OCI-LY7 (cell line): Measurements from ENCODE around the gene PGAP3. TPM values are rescaled to one million over a fixed set of nuclear protein-coding genes. Genes with fewer than 3 reads are reported as not detected.

Experiments
- BruUV-seq: library from RNA; stranded (reverse); fragments of 400-500 nt; replicated peaks from 2 replicates; lab custom pipeline; 2021; lab: Mats Ljungman, UMichigan
- CTCF ChIA-PET: fragments of 300-600 bp; sonication (Branson Sonifier 250); formaldehyde crosslinking; loops from one replicate; lab custom pipeline; 2022; ENCODE audit warnings: antibody characterized with exemption; ENCODE audit not compliant: unreplicated experiment; lab: Charles Lee
- POLR2A ChIA-PET: fragments of 300-600 bp; sonication (Branson Sonifier 250); formaldehyde crosslinking; loops from one replicate; lab custom pipeline; 2022; ENCODE audit warnings: antibody characterized with exemption; lab: Charles Lee
- DNase-seq: peaks from one replicate; pipeline ENCODE4 v3.0.0-alpha.2; 2015; ENCODE audit warnings: low spot score
- H2AFZ ChIP-seq: fragments of 200-600 bp; sonication (generic), shearing (Covaris generic); 2 replicates; pipeline ENCODE4 v1.6.1; 2014; ENCODE audit warnings: mild to moderate bottlenecking, antibody characterized with exemption, low read length, moderate library complexity
- H3K27ac ChIP-seq: fragments of 200-600 bp; sonication (generic); 2 replicates; pipeline ENCODE4 v1.5.1; 2014; ENCODE audit warnings: mixed run types, low read depth, mild to moderate bottlenecking, moderate library complexity, low read length, inconsistent platforms; ENCODE audit not compliant: poor library complexity, severe bottlenecking
- H3K36me3 ChIP-seq: fragments of 200-600 bp; sonication (generic); 2 replicates; pipeline ENCODE4 v1.6.1; 2014; ENCODE audit warnings: mild to moderate bottlenecking, antibody characterized with exemption, low read length, moderate library complexity, mixed read lengths; ENCODE audit not compliant: insufficient read depth
- H3K4me1 ChIP-seq: fragments of 200-600 bp; sonication (generic); 2 replicates; pipeline ENCODE4 v1.5.1; 2014; ENCODE audit warnings: mild to moderate bottlenecking, low read length; ENCODE audit not compliant: insufficient read depth, poor library complexity, severe bottlenecking
- H3K4me2 ChIP-seq: fragments of 200-600 bp; sonication (generic); 2 replicates; pipeline ENCODE4 v1.6.1; 2014; ENCODE audit warnings: mild to moderate bottlenecking, low read length
- H3K4me3 ChIP-seq: fragments of 200-600 bp; sonication (generic); 2 replicates; pipeline ENCODE4 v1.5.1; 2014; ENCODE audit warnings: mild to moderate bottlenecking, low read depth, low read length; ENCODE audit not compliant: poor library complexity, severe bottlenecking
- H3K79me2 ChIP-seq: fragments of 200-600 bp; sonication (generic); 2 replicates; pipeline ENCODE4 v1.6.1; 2016; ENCODE audit warnings: low read depth, mild to moderate bottlenecking, low read length, moderate library complexity, mixed read lengths; ENCODE audit not compliant: insufficient read depth
- H3K9me2 ChIP-seq: fragments of 200-600 bp; sonication (generic); 2 replicates; pipeline ENCODE4 v1.6.1; 2016; ENCODE audit warnings: mild to moderate bottlenecking, low read length, mixed read lengths; ENCODE audit not compliant: insufficient read depth
- H3K9me3 ChIP-seq: fragments of 200-600 bp; sonication (generic); 2 replicates; pipeline ENCODE4 v1.6.1; 2014; ENCODE audit warnings: mild to moderate bottlenecking, mixed run types, low read length, mixed read lengths
- H4K20me1 ChIP-seq: fragments of 200-600 bp; sonication (generic); 2 replicates; pipeline ENCODE4 v1.6.1; 2014; ENCODE audit warnings: mild to moderate bottlenecking, antibody characterized with exemption, low read length, moderate library complexity, mixed read lengths; ENCODE audit not compliant: insufficient read depth
- CTCF ChIP-seq: fragments of 200-600 bp; sonication (generic); conservative IDR thresholded peaks from 2 replicates; pipeline ENCODE4 v1.5.1; 2014; ENCODE audit warnings: mild to moderate bottlenecking, antibody characterized with exemption, low read length, moderate library complexity, mixed read lengths
- EZH2phosphoT487 ChIP-seq: fragments of 200-600 bp; sonication (generic); IDR thresholded peaks from 2 replicates; pipeline ENCODE4 v1.6.1; 2018; ENCODE audit warnings: low read depth, borderline replicate concordance, mild to moderate bottlenecking, mixed run types, antibody characterized with exemption, low read length, moderate library complexity, mixed read lengths
- intact Hi-C: fragments of 100-400 bp; cut with micrococcal nuclease; formaldehyde crosslinking; loops from one replicate; pipeline ENCODE4 v1.10.0; 2022; ENCODE audit not compliant: unreplicated experiment
- total RNA-seq, 2 experiments: library from RNA; depleted of rRNA in 1 of 2; stranded (reverse); fragments of >200 nt in 1 of 2; shearing (Covaris generic) in 1 of 2; gene quantifications; 2 replicates each; pipeline ENCODE4 v1.2.3, GENCODE V29; 2014 to 2022

The PGAP3 gene
- total RNA-seq, 2 experiments from 2014 or later = 8.7 to 9.2 TPM

GRCh38 chr17:39719563-39720355, 31.9 kb upstream of the PGAP3 start:
- no peak overlapping the region for H3K4me3 ChIP-seq
- H3K4me2 ChIP-seq = no peak overlapping the region
- BruUV-seq = no TSS peak
- no peak overlapping the region for H3K27ac ChIP-seq
- intact Hi-C loops = no loop called here
- H4K20me1 ChIP-seq = no peaks in the 10 kb centered on the region
- no peaks in the 10 kb centered on the region for H3K9me3 ChIP-seq
- no peaks in the 10 kb centered on the region for H3K79me2 ChIP-seq
- H3K4me1 ChIP-seq = no peaks in the 10 kb centered on the region
- H3K9me2 ChIP-seq = no peaks in the 10 kb centered on the region
- ChIA-PET POLR2A (no interaction called here), CTCF (no interaction called here)
- no peak for TF ChIP-seq CTCF
- TF ChIP-seq EZH2phosphoT487 = no peak
- no peaks in the 10 kb centered on the region for H3K36me3 ChIP-seq
- DNase-seq = no peak
- no peak overlapping the region for H2AFZ ChIP-seq

- H3K4me1 ChIP-seq = no peaks in the 10 kb centered on the region
- ChIA-PET CTCF (no interaction called here), POLR2A (no interaction called here)
- TF ChIP-seq CTCF = no peak
- TF ChIP-seq EZH2phosphoT487 = no peak
- no peak overlapping the region for H3K4me3 ChIP-seq
- no peak overlapping the region for H3K4me2 ChIP-seq
- intact Hi-C loops = no loop called here
- no TSS peak for BruUV-seq
- no peak for DNase-seq
- H2AFZ ChIP-seq = no peak overlapping the region
- no peaks in the 10 kb centered on the region for H3K9me3 ChIP-seq
- no peaks in the 10 kb centered on the region for H3K79me2 ChIP-seq
- no peaks in the 10 kb centered on the region for H3K9me2 ChIP-seq
- no peak overlapping the region for H3K27ac ChIP-seq
- no peaks in the 10 kb centered on the region for H3K36me3 ChIP-seq
- no peaks in the 10 kb centered on the region for H4K20me1 ChIP-seq
These were observed 29.8 kb upstream of the PGAP3 start for GRCh38 chr17:39717660-39718059.

GRCh38 chr17:39716879-39717536, 29.2 kb upstream of the PGAP3 start:
- Histone ChIP-seq H3K4me3 (no peak overlapping the region), H3K9me2 (no peaks in the 10 kb centered on the region), H3K4me1 (no peaks in the 10 kb centered on the region), H3K9me3 (no peaks in the 10 kb centered on the region), H3K36me3 (no peaks in the 10 kb centered on the region), H3K27ac (no peak overlapping the region), H4K20me1 (no peaks in the 10 kb centered on the region), H3K4me2 (no peak overlapping the region), H2AFZ (no peak overlapping the region), H3K79me2 (no peaks in the 10 kb centered on the region)
- POLR2A ChIA-PET = no interaction called here
- no peak for TF ChIP-seq EZH2phosphoT487
- no peak for TF ChIP-seq CTCF
- no peak for DNase-seq
- BruUV-seq = no TSS peak
- CTCF ChIA-PET = interaction anchor here (1.2 kb wide), 1 partner anchor 12 kb away, joined by 4 read pairs; no protein-coding TSS in a partner anchor
- intact Hi-C loops = no loop called here
